T-cell (primary cell): ENCODE data around the gene SPATS1. TPM values are rescaled to one million over a fixed set of nuclear protein-coding genes. Genes with fewer than 3 reads are reported as not detected.

ENCODE experiments used
- ATAC-seq, 4 experiments: fragments of 200-7000 bp in 3 of 4; fragments of 150-1000 bp in 1 of 4; cut with Tn5 transposase; replicated peaks in 1 of 4; 1 replicate in 3 of 4; 2 replicates in 1 of 4; pipeline ENCODE4 v1.10.0; 2021; ENCODE audit warnings: moderate library complexity in 3 of 4, mild to moderate bottlenecking in 2 of 4, moderate number of reproducible peaks in 1 of 4
- CTCF ChIA-PET, 2 donors: fragments of 300-600 bp; sonication (Branson Sonifier 250); formaldehyde crosslinking; loops; one replicate each; lab custom pipeline; 2022; ENCODE audit warnings: antibody characterized with exemption in 2 of 2; lab: Charles Lee
- POLR2A ChIA-PET, 2 donors: fragments of 300-600 bp; sonication (Branson Sonifier 250); formaldehyde crosslinking; loops; one replicate each; lab custom pipeline; 2022; ENCODE audit warnings: antibody characterized with exemption in 2 of 2; lab: Charles Lee
- DNase-seq, 35 experiments: peaks; one replicate each; pipeline versions ENCODE4 v3.0.0 to v3.0.0-alpha.2; 2013 to 2023
- H3K27ac ChIP-seq: one replicate; pipeline ENCODE4 v1.5.1; 2013; ENCODE audit warnings: low read length
- H3K27me3 ChIP-seq, 2 experiments: replicated peaks in 1 of 2; 1 replicate in 1 of 2; 2 replicates in 1 of 2; pipeline versions ENCODE4 v1.6.1 to v1.7.0; 2013; ENCODE audit warnings: low read length in 1 of 2, mixed read lengths in 1 of 2; ENCODE audit not compliant: control insufficient read depth in 2 of 2, insufficient read depth in 2 of 2; ENCODE audit errors: extremely low read depth in 1 of 2
- H3K36me3 ChIP-seq, 2 donors: 1 replicate in 1 of 2; 2 replicates in 1 of 2; pipeline versions ENCODE4 v1.6.1 to v1.7.0; 2013; ENCODE audit warnings: low read length in 1 of 2; ENCODE audit not compliant: control insufficient read depth in 2 of 2, insufficient read depth in 1 of 2; ENCODE audit errors: extremely low read depth in 1 of 2
- H3K4me1 ChIP-seq, 2 experiments: 1 replicate in 1 of 2; 2 replicates in 1 of 2; pipeline versions ENCODE4 v1.6.1 to v1.7.0; 2013; ENCODE audit warnings: low read length in 2 of 2, mixed read lengths in 1 of 2; ENCODE audit not compliant: insufficient read depth in 2 of 2, control insufficient read depth in 1 of 2; ENCODE audit errors: extremely low read depth in 1 of 2
- H3K4me3 ChIP-seq, 2 donors: 1 replicate in 1 of 2; 2 replicates in 1 of 2; pipeline versions ENCODE4 v1.5.1 to v1.7.0; 2013; ENCODE audit warnings: mild to moderate bottlenecking in 2 of 2, low read length in 1 of 2, moderate library complexity in 1 of 2; ENCODE audit not compliant: control insufficient read depth in 1 of 2; ENCODE audit errors: extremely low read depth in 1 of 2
- H3K9me3 ChIP-seq: 2 replicates; pipeline ENCODE4 v1.7.0; 2013
- H3K27ac Mint-ChIP-seq, 2 donors: one replicate each; pipeline ENCODE4 v1.8.0; 2020 to 2021; ENCODE audit warnings: mild to moderate bottlenecking in 2 of 2, mixed read lengths in 2 of 2
- H3K27me3 Mint-ChIP-seq, 2 donors: one replicate each; pipeline ENCODE4 v1.8.0; 2021 to 2022; ENCODE audit warnings: mixed read lengths in 2 of 2
- H3K36me3 Mint-ChIP-seq: one replicate; pipeline ENCODE4 v1.8.0; 2021; ENCODE audit warnings: mixed read lengths
- H3K4me1 Mint-ChIP-seq, 3 donors: one replicate each; pipeline ENCODE4 v1.8.0; 2020 to 2022; ENCODE audit warnings: mixed read lengths in 3 of 3, mild to moderate bottlenecking in 1 of 3
- H3K4me3 Mint-ChIP-seq, 3 donors: one replicate each; pipeline ENCODE4 v1.8.0; 2020 to 2022; ENCODE audit warnings: mild to moderate bottlenecking in 3 of 3, mixed read lengths in 3 of 3, moderate library complexity in 3 of 3
- H3K9me3 Mint-ChIP-seq, 3 donors: one replicate each; pipeline ENCODE4 v1.8.0; 2020 to 2022; ENCODE audit warnings: mixed read lengths in 3 of 3
- WGBS: methylation state at CpG from one replicate; pipeline ENCODE4 v1.1.5; 2013; ENCODE audit warnings: missing lambda C conversion rate; ENCODE audit not compliant: insufficient coverage; 5-methylcytosine and 5-hydroxymethylcytosine counted together
- total RNA-seq, 35 experiments: library from RNA in 6 of 35; stranded (reverse) in 6 of 35; fragments of 120-200 nt in 1 of 35; gene quantifications; one replicate each; pipeline versions ENCODE4 v1.2.1 to v1.2.4 and lab custom pipeline; 2013 to 2026

The SPATS1 gene
- total RNA-seq, 5 donors from 2014 or later (not counting 1 experiment from before 2014, with no cell fraction given): not detected

GRCh38 chr6:44390158-44390683 lies 47.8 kb downstream of the SPATS1 start:
- ChIA-PET POLR2A (interaction anchor here in 1 of 2 donors (0.8 kb wide), 1 partner anchor 55 kb away, joined by 7 read pairs; no protein-coding TSS in a partner anchor), CTCF (interaction anchor here in 1 of 2 donors (0.6 kb wide), 1 partner anchor 121 kb away, joined by 3 read pairs; no protein-coding TSS in a partner anchor)
- Mint-ChIP-seq H3K9me3 (no peaks in the 10 kb centered on the region), H3K27me3 (no peaks in the 10 kb centered on the region), H3K4me1 (peaks cover 48 to 53% (median 51%) of the 10 kb centered on the region in 3 donors), H3K27ac (peak overlapping the region in 1 of 2 donors; percentile 10), H3K36me3 (peaks cover 34% of the 10 kb centered on the region), H3K4me3 (peak overlapping the region in 2 of 3 donors; percentile 42 to 90)
- Histone ChIP-seq H3K4me3 (no peak overlapping the region), H3K36me3 (peaks cover 3 to 40% of the 10 kb centered on the region in 2 donors), H3K27me3 (no peaks in the 10 kb centered on the region), H3K4me1 (peaks cover 14 to 17% of the 10 kb centered on the region in 2 experiments), H3K9me3 (no peaks in the 10 kb centered on the region), H3K27ac (no peak overlapping the region)
- WGBS: 100% methylated on average over 1 of the region's 1 CpG
- DNase-seq: no peak
- no peak for ATAC-seq

Other genes starting within 250 kb of the SPATS1 start
- gene MRPL14, start 215.2 kb upstream of the SPATS1 start, total RNA-seq: 10 to 100 TPM; 12.0 to 24.2 (median 22.3) TPM
- 10 to 100 TPM; 16.6 to 21.1 (median 19.3) TPM for gene TMEM63B, start 215.1 kb upstream of the SPATS1 start, total RNA-seq
- gene CAPN11, start 183.8 kb upstream of the SPATS1 start, total RNA-seq: under 1 TPM in 1 of 5 donors, not detected in 4; 0.79 TPM
- not detected for gene MYMX, start 125.7 kb upstream of the SPATS1 start, total RNA-seq
- 1 to 10 TPM; 1.3 to 8.0 (median 3.4) TPM for gene SLC29A1, start 119.1 kb upstream of the SPATS1 start, total RNA-seq
- gene HSP90AB1, start 95.5 kb upstream of the SPATS1 start, total RNA-seq: 100 to 1,000 TPM; 394 to 454 (median 404) TPM
- 10 to 100 TPM; 14.6 to 21.8 (median 20.3) TPM for gene SLC35B2, start 85.1 kb upstream of the SPATS1 start, total RNA-seq
- 10 to 100 TPM in 4 of 5 donors, 1 to 10 TPM in 1; 9.9 to 35.0 (median 13.6) TPM for gene NFKBIE, start 77.1 kb upstream of the SPATS1 start, total RNA-seq
- gene TMEM151B, start 72.2 kb upstream of the SPATS1 start, total RNA-seq: under 1 TPM in 3 of 5 donors, not detected in 2; 0.13 to 0.18 (median 0.14) TPM
- gene AARS2, start 29.3 kb upstream of the SPATS1 start, total RNA-seq: 10 to 100 TPM; 16.7 to 28.5 (median 25.8) TPM
- gene CDC5L, start 45.1 kb downstream of the SPATS1 start, total RNA-seq: 10 to 100 TPM; 16.9 to 18.8 (median 17.9) TPM